ENCODE results near the gene AGPAT4. TPM values are rescaled to one million over a fixed set of nuclear protein-coding genes. Genes with fewer than 3 reads are reported as not detected.

The AGPAT4 gene
- total RNA-seq, 1 experiment from 2014 or later, result 22.0 TPM

DNA sequence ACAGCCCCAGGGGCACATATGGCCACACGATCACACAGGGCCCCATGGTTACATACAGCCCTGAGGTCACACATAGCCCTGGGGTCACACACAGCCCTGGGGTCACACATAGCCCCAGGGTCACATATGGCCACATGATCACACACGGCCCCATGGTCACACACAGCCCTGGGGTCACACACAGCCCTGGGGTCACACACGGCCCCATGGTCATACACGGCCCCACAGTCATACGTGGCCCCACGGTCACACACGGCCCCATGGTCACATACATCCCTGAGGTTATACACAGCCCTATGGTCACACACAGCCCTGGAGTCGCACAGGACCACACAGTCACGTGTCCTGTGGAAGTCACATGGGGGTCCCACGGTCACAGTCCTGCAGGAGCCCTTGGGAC lies 120.1 kb downstream of the AGPAT4 start:
- no peak overlapping the region for H3K27ac Mint-ChIP-seq
- H3T11ph ChIP-seq (ENCODE audit: low read length), result no peak overlapping the region
- H3K36me3 Mint-ChIP-seq (ENCODE audit: insufficient read depth in 1 of 3, low read depth in 3 of 3), result peaks cover 40 to 68% (median 51%) of the 10 kb centered on the region in 3 experiments
- no peaks in the 10 kb centered on the region for H3K79me2 ChIP-seq (ENCODE audit: insufficient read depth, low read length)
- H3K4me2 ChIP-seq (ENCODE audit: insufficient read depth, insufficient read length, low read length), result no peak overlapping the region
- no peak overlapping the region for H3K23ac ChIP-seq (ENCODE audit: insufficient read length, low read depth, low read length)
- H3K4me3 Mint-ChIP-seq, result no peak overlapping the region
- H2AK5ac ChIP-seq (ENCODE audit: insufficient read length, low read length), result no peak overlapping the region
- H3K56ac ChIP-seq (ENCODE audit: insufficient read length, low read depth, low read length), result no peak overlapping the region
- H4K5ac ChIP-seq (ENCODE audit: insufficient read length, low read depth, low read length), result no peak overlapping the region
- H2BK15ac ChIP-seq (ENCODE audit: low read depth, low read length), result no peak overlapping the region
- H3K79me1 ChIP-seq (ENCODE audit: insufficient read depth, low read depth, low read length, poor library complexity, severe bottlenecking), result no peaks in the 10 kb centered on the region
- no peak overlapping the region for H4K91ac ChIP-seq (ENCODE audit: insufficient read length, low read depth, low read length)
- no peak overlapping the region for H2BK5ac ChIP-seq (ENCODE audit: insufficient read length, low read length)
- no peak overlapping the region for H3K4ac ChIP-seq (ENCODE audit: low read depth, low read length)
- H2BK20ac ChIP-seq (ENCODE audit: low read depth, low read length, poor library complexity, severe bottlenecking), result no peak overlapping the region
- TF ChIP-seq CTCF (conservative IDR thresholded peaks at IDR 0.05), result no peak
- no peaks in the 10 kb centered on the region for H3K27me3 ChIP-seq (ENCODE audit: insufficient read depth, low read length)
- H4K8ac ChIP-seq (replicated peaks; ENCODE audit: insufficient read length, low read depth, low read length), result no peak overlapping the region
- H3K14ac ChIP-seq (ENCODE audit: insufficient read depth, low read length), result no peak overlapping the region
- H4K20me1 ChIP-seq (ENCODE audit: control insufficient read depth, insufficient read depth, insufficient read length), result no peaks in the 10 kb centered on the region
- H3K4me1 Mint-ChIP-seq, result no peaks in the 10 kb centered on the region
- no peak for DNase-seq
- no peaks in the 10 kb centered on the region for H3K9me3 ChIP-seq (ENCODE audit: control insufficient read depth, low read depth, low read length)
- H2AFZ ChIP-seq (ENCODE audit: low read length), result no peak overlapping the region
- no CpG with 5 or more reads among the region's 10 CpGs for WGBS (ENCODE audit: extremely low coverage, insufficient read length, low lambda C conversion rate)
- H3K4me1 ChIP-seq (ENCODE audit: insufficient read depth, low read length), result no peaks in the 10 kb centered on the region
- no peak overlapping the region for H3K9ac ChIP-seq (ENCODE audit: extremely low read depth, insufficient read length, low read length)
- H2BK120ac ChIP-seq (ENCODE audit: low read depth, low read length, poor library complexity, severe bottlenecking), result no peak overlapping the region
- no peak overlapping the region for H2BK12ac ChIP-seq (ENCODE audit: insufficient read length, low read depth, low read length)
- H3K18ac ChIP-seq (ENCODE audit: insufficient read length, low read depth, low read length), result no peak overlapping the region
- peaks cover 10 to 11% of the 10 kb centered on the region in 2 experiments; a peak in 4 of 5 replicates for H3K9me3 Mint-ChIP-seq
- H3K23me2 ChIP-seq (ENCODE audit: insufficient read length, low read depth, low read length, poor library complexity, severe bottlenecking), result no peaks in the 10 kb centered on the region
- no peak overlapping the region for H3K27ac ChIP-seq (ENCODE audit: insufficient read length, low read depth, low read length)
- H3K27me3 Mint-ChIP-seq (ENCODE audit: low read depth), result no peaks in the 10 kb centered on the region; the same call in 1 of the 2 replicates
